Measurements from ENCODE around the gene METTL13. TPM values are rescaled to one million over a fixed set of nuclear protein-coding genes. Genes with fewer than 3 reads are reported as not detected.

METTL13 gene
- total RNA-seq, 2 experiments from 2014 or later = 28.3 to 35.4 TPM

GRCh38 chr1:171740356-171740863, 41.0 kb upstream of the METTL13 start:
- intact Hi-C loops (cut with micrococcal nuclease; ENCODE audit: unreplicated experiment) = loop anchor here (5.0 kb wide), 2 partner anchors 488 to 792 kb away; partner anchors contain the start of gene SUCO
- Histone ChIP-seq H3K36me3 (ENCODE audit: insufficient read depth, low read length) (peaks cover 16% of the 10 kb centered on the region), H4K20me1 (ENCODE audit: insufficient read depth, low read length) (no peaks in the 10 kb centered on the region), H3K9me2 (ENCODE audit: insufficient read depth, low read length) (no peaks in the 10 kb centered on the region), H3K27ac (ENCODE audit: low read depth, low read length, poor library complexity, severe bottlenecking) (no peak overlapping the region), H3K4me3 (ENCODE audit: low read depth, low read length, poor library complexity, severe bottlenecking) (peak overlapping the region; percentile 85), H3K4me1 (ENCODE audit: insufficient read depth, low read length, poor library complexity, severe bottlenecking) (peaks cover 30% of the 10 kb centered on the region), H3K4me2 (ENCODE audit: low read length) (peak overlapping the region; percentile 88), H2AFZ (ENCODE audit: low read length) (no peak overlapping the region), H3K79me2 (ENCODE audit: insufficient read depth, low read depth, low read length) (peaks cover 12% of the 10 kb centered on the region; the same call in 1 of the 2 replicates), H3K9me3 (ENCODE audit: low read length) (no peaks in the 10 kb centered on the region)
- DNase-seq (ENCODE audit: low spot score) = no peak
- TSS peak; percentile 33 for BruUV-seq (replicated peaks)
- ChIA-PET CTCF (ENCODE audit: unreplicated experiment) (no interaction called here), POLR2A (interaction anchor here (4.4 kb wide), 1 partner anchor 40 kb away, joined by 53 read pairs; the partner anchor contains the start of gene METTL13)
- no peak for TF ChIP-seq EZH2phosphoT487 (IDR thresholded peaks at IDR 0.05; ENCODE audit: borderline replicate concordance, low read depth, low read length)
- no peak for TF ChIP-seq CTCF (conservative IDR thresholded peaks at IDR 0.05; ENCODE audit: low read length)

GRCh38 chr1:171740987-171741871, 40.2 kb upstream of the METTL13 start:
- peak overlapping the region; percentile 84 for H2AFZ ChIP-seq (ENCODE audit: low read length)
- H3K4me3 ChIP-seq (ENCODE audit: low read depth, low read length, poor library complexity, severe bottlenecking) = peak overlapping the region; percentile 85
- peak overlapping the region; percentile 66 for H3K27ac ChIP-seq (ENCODE audit: low read depth, low read length, poor library complexity, severe bottlenecking)
- ChIA-PET CTCF (ENCODE audit: unreplicated experiment) (interaction anchor here (0.6 kb wide), 1 partner anchor 40 kb away, joined by 3 read pairs; no protein-coding TSS in a partner anchor), POLR2A (interaction anchor here (0.7 to 4.4 kb wide), 6 partner anchors 9 to 250 kb away, joined by 3 to 53 read pairs (median 3); partner anchors contain the start of genes DNM3 and METTL13)
- H3K4me2 ChIP-seq (ENCODE audit: low read length) = peak overlapping the region; percentile 88
- H3K9me2 ChIP-seq (ENCODE audit: insufficient read depth, low read length) = no peaks in the 10 kb centered on the region
- H3K36me3 ChIP-seq (ENCODE audit: insufficient read depth, low read length) = peaks cover 9% of the 10 kb centered on the region
- H4K20me1 ChIP-seq (ENCODE audit: insufficient read depth, low read length) = no peaks in the 10 kb centered on the region
- intact Hi-C loops (cut with micrococcal nuclease; ENCODE audit: unreplicated experiment) = loop anchor here (1.0 to 5.0 kb wide), 3 partner anchors 40 to 791 kb away; partner anchors contain the start of genes METTL13 and SUCO
- peak; percentile 76 for DNase-seq (ENCODE audit: low spot score)
- peaks cover 12% of the 10 kb centered on the region; the same call in 1 of the 2 replicates for H3K79me2 ChIP-seq (ENCODE audit: insufficient read depth, low read depth, low read length)
- peaks cover 30% of the 10 kb centered on the region for H3K4me1 ChIP-seq (ENCODE audit: insufficient read depth, low read length, poor library complexity, severe bottlenecking)
- no peaks in the 10 kb centered on the region for H3K9me3 ChIP-seq (ENCODE audit: low read length)
- BruUV-seq (replicated peaks) = no TSS peak
- no peak for TF ChIP-seq EZH2phosphoT487 (IDR thresholded peaks at IDR 0.05; ENCODE audit: borderline replicate concordance, low read depth, low read length)
- peak; percentile 32; the same call in 1 of the 2 replicates for TF ChIP-seq CTCF (conservative IDR thresholded peaks at IDR 0.05; ENCODE audit: low read length)

Data from OCI-LY7 (cell line).